Right ventricle myocardium superior (tissue), 1 donor: ENCODE data around the gene RAET1L. TPM values are rescaled to one million over a fixed set of nuclear protein-coding genes. Genes with fewer than 3 reads are reported as not detected.
"Not testable (repeated sequence)": the region's sequence is repeated elsewhere in the genome, so short reads cannot be mapped to it uniquely, and the experiment has no call there.

Source experiments
- ATAC-seq: fragments of 200-7000 bp; cut with Tn5 transposase; one replicate; pipeline ENCODE4 v1.9.1; 2020; ENCODE audit warnings: mild to moderate bottlenecking; ENCODE audit not compliant: poor library complexity
- DNase-seq: peaks from one replicate; pipeline ENCODE4 v3.0.0-alpha.2; 2020
- intact Hi-C: fragments of 100-400 bp; cut with DNase I; formaldehyde crosslinking; loops from one replicate; pipeline ENCODE4 v1.11.2; 2022
- long read RNA-seq: library from polyadenylated mRNA; unstranded; transcript quantifications from one replicate; pipeline ENCODE4 v2.0.0, GENCODE V29; 2021
- total RNA-seq: library from RNA; stranded (reverse); fragmentation: NEBNext Ultra II Directional; extraction: Animal tissue kit (Norgen Biotek cat#: 25700); gene quantifications from one replicate; pipeline ENCODE4 v1.2.1, GENCODE V29; 2021
- donor health status: DM: no; HTN: yes; CAD: no; lungs with severe emphysema.

Gene RAET1L, protein sequence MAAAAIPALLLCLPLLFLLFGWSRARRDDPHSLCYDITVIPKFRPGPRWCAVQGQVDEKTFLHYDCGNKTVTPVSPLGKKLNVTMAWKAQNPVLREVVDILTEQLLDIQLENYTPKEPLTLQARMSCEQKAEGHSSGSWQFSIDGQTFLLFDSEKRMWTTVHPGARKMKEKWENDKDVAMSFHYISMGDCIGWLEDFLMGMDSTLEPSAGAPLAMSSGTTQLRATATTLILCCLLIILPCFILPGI
- not detected for total RNA-seq
- long read RNA-seq, result 0 reads

DNA sequence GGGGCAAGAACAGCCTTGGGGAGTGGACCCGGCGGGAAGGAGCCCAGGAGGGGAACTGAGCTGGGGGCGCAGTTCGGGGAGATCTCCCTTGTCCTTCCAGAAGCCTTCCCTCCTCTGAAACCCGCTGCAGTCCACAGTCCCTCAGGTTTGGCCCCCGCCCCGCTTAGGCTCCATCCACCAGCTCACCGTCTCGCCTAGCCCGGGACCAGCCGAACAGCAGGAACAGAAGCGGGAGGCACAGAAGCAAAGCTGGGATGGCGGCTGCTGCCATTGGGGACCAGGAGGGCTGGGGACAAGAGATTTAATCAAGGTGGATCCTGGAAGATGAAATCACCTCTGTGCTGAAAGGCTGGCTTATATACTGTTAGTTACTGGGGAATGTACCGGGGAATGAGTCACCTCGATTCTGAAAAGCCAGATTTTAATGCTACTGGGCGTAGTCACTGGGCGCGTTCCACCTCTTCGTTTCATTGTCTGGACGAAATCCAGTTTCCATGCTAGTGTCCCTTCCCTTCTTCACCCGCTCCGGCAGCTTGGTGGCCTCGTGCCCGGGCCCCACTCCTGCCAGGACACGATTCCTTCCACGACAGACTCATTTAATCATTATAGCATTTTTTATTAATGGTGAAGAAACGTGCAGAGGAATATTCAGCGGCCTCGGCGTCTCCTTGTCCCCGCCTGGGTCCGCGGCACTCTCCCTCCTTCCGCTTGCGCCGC is at the start of gene RAET1L:
Gene RAET1L (minus strand): TSS at position 332 of the 717 bp plus-strand sequence. CDS start 61 bp downstream, at position 271.
- DNase-seq (peak; percentile 62), ATAC-seq (peak; percentile 44)
- intact Hi-C loops, result no loop called here

DNA sequence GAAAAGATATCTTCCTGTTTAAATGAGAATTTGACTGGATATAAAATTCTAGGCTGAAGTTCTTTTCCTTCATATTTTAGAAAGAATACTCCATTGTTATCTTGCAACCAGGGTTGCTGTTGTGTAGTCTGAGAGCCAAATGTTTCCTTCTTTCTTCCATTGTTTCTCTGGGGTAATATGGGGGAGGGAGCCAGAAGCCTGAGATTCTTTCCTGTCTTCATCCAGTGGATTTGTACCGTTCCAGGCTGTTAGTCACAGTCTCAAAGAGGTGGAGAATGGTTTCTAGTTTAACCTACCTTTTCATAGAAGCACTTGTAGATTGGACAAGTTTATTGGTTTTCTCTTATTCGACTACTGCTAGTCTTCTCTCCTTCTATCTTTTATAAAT is 49.7 kb upstream of the RAET1L start:
- intact Hi-C loops, result no loop called here
- no peak for DNase-seq

DNA sequence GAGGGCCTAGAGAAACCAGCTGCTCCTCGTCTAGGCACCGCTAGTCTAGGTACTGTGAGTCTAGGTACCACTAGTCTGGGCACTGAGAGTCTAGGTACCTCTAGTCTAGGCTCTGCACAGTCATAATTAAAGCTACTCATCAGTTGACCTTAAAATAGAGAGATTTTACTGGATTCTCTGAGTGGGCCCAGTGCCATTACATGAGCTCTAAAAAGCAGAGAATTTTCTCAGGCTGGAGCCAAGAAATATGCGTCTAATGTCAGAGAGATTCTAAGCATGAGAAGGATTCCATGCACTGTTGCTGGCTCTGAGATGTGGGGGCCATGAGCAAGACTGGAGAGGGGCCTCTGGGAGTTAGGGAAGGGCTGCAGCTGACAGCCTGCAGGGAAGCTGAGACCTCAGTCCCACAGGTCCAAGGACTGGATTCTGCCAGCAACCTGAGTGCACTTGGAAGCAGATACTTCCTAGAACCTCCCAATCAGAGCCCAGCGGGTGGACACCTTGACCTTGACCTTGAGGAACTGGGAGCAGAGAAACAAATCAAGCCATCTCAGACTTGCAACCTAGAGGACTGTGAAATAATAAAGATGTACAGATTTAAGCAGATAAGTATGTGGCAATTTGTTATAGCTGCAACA is 49.2 kb upstream of the RAET1L start:
- DNase-seq, intact Hi-C loops, ATAC-seq: not testable (repeated sequence)

More for the DNA sequence above, 49.7 kb upstream of the RAET1L start:
- ATAC-seq, result no peak

DNA sequence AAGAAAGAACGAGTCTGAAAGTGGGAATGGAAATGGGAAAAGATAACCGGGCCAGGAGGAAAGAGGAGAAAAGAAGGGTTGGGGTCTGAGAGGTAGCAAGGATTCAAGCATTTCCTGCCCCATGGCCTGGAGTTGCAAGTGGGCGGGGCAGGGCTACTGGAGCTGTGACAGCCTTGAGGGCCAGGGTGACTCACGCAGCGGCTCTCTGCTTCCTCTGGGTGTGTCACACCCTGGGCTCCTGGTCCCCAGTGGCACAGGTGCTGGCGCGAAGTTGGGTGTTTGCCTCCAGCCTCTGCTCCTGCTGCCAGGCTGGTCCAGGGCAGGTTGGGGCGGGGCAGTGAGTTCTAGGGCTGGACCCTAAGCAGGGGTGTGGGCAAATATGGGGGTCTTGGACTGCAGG is 46.9 kb upstream of the RAET1L start:
- peak; percentile 59 for DNase-seq
- ATAC-seq, result no peak
- intact Hi-C loops, result no loop called here

DNA sequence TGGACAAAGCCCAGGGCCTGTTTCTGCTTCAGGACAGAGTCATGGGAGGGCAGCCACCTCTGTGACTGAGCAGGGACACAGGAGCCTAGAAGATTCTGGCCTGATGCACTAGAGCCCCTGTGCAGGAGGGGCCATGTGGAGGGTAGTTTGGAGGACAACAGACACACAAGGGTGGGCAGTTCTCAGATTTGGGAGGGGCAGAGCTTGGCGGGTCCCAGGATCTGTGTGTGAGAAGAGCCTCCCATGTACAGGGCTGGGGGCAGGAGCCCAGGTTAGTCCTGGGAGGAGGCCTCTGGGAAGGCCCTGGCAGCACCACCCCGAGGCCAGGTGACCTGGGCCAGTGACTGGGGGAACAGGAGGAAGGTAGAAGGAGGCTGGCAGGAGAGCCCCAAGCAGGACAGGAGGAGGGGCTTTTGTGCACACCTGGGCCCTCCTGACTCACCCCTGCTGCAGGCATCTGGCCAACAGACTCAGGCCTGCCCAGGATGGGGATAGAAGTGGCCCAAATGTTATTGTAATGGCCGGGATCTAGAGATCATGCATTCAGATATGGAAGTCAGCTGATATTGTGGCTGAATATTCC is 45.0 kb upstream of the RAET1L start:
- DNase-seq, result no peak
- intact Hi-C loops, result no loop called here
- no peak for ATAC-seq

DNA sequence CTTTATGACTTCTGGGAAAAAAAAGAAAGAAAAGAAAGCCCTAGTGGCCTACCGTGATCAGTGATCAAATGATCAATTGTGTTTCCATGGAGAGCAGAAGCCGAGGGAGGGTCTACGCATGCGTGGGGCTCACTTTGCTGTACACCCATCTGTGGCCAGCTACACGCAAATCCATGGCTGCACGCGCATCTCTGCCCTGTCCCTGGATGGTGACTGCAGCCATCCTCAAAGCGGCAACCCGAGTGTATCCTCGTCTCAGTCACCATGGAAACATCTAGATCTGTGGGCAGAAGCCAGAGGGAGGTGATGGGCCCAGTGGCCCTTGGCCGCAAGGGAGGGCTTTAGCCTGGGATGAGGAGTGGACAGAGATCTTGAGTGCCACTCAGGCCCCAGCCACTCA is 44.4 kb upstream of the RAET1L start:
- intact Hi-C loops, result no loop called here
- no peak for DNase-seq
- ATAC-seq, result no peak

DNA sequence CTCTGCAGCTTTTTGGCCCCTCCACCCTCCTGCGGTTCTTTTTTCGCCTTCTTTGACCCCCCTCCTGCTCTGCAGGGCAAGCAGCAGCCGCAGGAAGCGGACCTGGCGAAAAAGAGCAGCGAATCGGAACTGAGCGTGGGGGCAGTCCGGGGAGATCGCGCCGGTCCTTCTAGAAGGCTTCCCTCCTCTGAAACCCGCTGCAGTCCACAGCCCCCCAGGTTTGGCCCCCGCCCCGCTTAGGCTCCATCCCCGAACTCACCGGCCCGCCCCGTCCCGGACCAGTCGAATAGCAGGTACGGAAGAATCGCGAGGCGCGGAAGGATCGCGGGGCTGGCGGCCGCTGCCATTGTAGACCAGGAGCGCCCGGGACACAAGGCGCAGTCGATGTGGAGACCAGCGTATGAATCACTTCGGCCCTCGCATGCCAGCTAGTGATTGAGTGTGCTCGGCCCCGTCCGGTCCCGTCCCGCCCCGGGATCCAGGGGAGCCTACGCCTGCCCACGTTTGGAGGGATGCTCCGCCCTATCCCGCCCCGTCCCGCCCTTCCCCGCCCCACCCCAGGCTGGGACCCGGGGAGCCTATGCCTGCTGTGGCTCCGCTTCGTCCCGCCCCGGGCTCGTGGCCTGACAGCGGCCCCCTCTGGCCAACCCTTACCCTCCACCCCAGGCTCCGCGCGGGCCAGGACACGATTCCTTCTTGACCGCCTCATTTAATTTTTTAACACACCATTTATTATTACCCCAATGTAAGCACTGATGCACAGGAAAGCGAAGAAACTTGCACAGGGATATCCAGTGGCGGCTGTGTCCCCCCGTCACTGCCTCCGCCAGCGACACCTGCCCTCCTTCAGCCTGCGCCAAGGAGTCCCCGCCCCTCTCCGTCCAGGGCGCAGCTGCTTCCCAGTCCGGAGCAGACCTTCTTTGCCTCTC is 43.7 kb upstream of the RAET1L start, which contains the start of gene ULBP3:
Gene ULBP3 (minus strand): TSS at position 402 of the 929 bp plus-strand sequence. CDS start 55 bp downstream, at position 347.
- DNase-seq (peak; percentile 92), ATAC-seq (peak; percentile 96)
- intact Hi-C loops, result no loop called here

DNA sequence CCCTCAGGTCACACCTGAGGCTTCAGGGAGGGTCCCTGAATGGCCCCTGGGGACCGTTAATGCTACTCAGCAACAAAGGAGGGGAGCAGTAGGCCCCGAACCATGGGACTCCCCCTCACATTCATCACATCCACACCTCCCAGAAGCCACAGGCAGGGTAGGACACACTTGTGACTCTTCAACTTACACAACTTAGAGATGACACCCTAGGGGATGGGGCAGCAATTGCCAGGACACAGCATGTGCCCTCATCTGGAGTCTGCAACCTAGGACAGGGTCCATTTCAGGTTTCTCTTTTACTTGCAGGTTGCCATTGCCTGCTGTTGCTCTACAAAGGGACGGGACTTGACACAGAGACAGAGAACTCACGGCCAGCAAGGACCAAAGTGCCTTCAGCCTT is 42.8 kb upstream of the RAET1L start:
- intact Hi-C loops, result no loop called here
- no peak for DNase-seq
- no peak for ATAC-seq

DNA sequence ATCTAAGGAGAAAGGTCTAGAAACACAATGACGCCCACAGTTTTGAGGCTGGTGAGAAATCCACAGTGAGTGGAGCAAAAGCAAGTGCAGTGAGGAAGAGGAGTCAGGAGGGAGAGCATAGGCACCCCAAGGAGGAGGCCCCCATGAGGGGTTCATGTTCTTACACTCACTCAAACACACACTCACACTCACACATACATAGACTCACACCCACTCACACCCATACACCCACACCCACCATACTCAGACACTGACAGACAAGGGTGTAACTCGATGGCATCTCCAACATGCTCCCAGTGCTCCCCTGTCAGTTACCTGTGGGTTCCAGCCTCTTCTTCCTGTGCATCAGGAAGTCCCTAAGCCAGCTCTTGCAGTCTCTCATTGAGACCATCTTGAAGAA is 39.8 kb upstream of the RAET1L start:
- no peak for ATAC-seq
- no peak for DNase-seq
- intact Hi-C loops, result no loop called here

DNA sequence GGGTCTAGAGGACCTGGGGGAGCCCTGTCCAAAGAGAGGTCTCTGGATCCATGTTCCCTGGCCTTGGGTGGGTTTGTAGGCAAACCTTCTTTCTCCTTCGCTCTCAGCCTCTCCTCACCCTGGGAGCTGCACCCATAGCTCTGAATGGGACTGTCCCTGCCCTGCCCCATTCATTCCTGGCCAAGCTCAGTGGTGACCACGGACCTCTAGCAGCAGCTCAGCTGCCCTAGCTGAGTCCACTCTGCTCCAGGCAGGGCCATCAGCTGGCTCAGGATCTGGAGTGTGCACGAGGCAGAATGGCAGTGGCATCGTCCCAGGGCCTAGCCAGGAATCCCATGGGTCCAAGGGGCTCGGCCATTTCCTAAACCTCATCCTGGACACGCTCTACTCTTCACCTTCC is 38.3 kb upstream of the RAET1L start:
- DNase-seq (no peak), ATAC-seq (no peak)
- intact Hi-C loops, result no loop called here

DNA sequence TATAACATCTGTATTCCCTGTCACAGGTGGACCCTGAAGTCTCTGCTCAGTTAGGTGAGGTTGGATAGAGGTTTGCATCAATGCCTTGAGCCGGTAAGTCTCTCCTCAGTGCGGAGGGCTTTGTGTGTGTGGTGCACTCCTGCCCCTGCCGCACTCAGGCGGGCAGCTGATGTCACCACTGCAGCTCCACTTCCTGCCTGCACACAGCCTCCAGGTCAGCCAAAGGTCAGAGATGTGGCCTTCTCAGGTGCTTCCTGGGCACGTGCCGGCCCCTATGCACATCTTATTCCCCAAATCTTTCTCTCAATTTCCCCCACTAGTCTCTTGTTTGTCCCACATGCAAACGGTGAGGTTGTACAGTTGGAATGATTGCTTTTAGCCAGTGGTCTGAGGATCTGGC is 34.6 kb upstream of the RAET1L start:
- ATAC-seq, intact Hi-C loops, DNase-seq: not testable (repeated sequence)

DNA sequence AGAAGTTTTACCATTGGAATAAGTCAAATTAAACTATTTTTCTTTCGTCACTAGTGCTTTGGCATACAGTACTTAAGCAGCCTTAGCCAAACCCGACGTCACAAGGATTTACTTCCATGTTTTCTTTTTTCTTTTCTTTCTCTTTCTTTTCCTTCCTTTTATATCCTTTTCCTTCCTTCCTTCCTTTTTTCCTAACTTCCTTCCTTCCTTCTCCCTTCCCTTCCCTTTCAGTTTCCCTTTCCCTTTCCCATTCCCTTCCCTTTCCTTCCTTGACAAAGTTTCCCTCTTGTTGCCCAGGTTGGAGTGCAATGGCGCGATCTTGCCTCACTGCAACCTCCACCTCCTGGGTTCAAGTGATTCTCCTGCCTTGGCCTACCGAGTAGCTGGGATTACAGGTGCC is 33.7 kb upstream of the RAET1L start:
- ATAC-seq (no peak), DNase-seq (no peak)
- intact Hi-C loops, result no loop called here

DNA sequence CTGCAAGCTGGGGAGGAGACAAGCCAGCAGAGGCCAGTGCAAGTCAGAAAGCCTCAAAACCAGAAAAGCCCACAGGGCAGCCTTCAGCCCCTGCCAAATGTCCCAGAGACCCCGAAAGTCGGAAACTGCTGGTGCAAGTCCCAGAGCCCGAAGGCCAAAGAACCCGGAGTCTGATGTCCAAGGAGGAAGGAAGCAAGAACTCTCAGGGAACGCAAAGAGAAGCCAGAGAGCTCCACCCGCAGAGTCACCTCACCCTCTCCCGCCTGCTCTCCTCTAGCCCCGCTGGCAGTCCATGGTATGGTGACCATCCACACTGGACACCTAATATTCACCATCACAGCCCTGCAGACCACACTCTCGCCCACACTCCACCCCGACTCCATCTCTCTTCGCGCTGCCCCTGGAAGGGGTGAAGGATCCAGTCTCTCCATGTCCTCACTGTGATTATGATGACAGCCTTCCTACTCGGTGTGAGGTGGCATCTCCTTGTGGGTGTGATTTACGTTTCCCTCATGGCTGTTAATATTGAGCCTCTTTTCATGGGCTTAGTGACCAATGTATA is 33.0 kb upstream of the RAET1L start:
- DNase-seq (no peak), ATAC-seq (no peak)
- intact Hi-C loops, result no loop called here

DNA sequence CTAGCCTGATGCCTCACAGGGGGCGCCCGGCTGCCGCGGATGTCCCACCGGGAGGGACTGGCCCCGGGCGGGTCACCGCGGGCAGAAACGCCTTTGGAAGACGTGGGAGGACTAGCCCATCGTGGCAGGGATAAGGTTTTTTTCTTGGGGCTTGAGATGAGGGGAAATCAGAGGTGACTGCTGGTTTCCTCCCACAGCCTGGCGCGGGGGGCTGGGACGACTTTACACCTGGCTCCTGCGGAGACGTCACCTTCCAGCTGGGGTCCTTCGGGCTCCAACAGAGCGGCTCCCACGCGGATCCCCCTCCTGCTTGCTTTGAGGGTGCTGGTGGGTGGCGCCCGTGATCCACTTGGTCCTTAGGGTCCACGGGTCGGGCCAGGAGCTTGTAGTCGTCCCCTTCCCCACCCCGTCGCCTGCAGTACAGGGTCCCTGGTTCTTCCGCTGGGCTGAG is 32.2 kb upstream of the RAET1L start:
- intact Hi-C loops, result no loop called here
- ATAC-seq, result no peak

DNA sequence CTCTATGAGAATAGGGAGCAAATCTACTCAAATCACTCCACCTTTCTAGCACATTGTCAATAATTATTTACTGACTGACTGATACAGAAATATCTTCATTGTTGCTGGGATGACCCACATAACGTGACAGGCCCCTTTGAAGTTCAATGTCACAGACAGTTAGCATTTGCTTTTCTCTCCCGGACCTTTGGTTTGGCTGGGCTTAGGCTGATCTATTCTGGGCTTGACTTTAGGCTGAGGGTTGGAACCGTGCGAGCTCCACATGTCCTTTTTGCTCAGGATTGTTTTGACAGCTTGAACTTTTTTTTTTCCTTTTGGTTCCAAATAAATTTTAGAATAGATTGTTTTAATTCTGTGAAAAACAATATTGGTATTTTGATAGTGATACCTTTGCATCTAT is 31.6 kb upstream of the RAET1L start:
- ATAC-seq (no peak), DNase-seq (no peak)
- intact Hi-C loops, result no loop called here

More for the DNA sequence above, 32.2 kb upstream of the RAET1L start:
- DNase-seq, result no peak

DNA sequence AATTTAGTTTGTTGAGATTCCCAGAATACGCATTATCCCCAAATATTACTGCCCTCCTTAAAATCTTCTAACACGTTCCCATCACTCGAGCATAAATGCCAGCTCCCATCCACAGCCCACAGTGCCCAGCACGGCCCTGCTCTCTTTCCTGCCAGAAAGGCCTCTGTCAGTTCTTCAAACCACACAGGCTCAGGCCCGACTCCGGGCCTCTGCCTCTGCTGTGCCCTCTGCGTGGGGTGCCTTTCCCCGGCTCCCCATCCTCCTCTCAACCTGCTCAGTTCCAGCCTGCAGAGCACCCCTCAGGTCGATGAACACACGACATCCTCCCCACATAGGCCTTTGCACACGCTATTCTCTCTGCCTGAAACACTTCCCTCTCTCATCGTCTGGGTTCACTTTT is 30.8 kb upstream of the RAET1L start:
- intact Hi-C loops, result no loop called here
- no peak for DNase-seq
- ATAC-seq, result no peak

DNA sequence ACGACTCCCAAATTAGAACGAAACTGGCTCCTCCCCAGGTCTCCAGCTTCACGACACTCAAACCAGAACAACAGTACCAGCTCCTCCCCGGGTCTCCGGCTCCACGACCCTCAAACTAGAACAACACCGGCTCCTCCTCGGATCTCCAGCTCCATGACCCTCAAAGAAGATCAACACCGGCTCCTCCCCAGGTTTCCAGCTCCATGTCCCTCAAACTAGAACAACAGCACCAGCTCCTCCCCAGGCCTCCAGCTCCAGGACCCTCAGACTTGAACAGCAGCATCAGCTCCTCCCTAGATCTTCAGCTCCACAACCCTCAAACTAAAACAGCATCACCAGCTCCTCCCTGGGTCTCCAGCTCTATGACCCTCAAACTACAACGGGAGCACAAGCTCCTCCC is 29.8 kb upstream of the RAET1L start:
- intact Hi-C loops, result no loop called here
- no peak for DNase-seq
- no peak for ATAC-seq

DNA sequence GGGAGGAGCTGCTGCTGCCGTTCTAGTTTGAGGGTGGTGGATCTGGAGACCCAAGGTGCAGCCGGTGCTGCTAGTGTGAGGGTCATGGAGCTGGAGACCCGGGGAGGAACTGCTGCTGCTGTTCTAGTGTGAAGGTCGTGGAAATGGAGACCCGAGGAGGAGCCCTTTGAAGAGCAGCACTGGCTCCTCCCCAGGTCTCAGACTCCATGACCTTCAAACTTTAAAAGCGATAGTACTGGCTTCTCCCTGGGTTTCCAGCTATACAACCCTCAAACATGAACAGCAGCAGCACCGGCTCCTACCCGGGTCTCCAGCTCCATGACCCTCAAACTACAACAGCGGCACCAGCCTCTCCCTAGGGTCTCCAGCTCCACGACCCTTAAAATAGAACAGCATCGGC is 28.1 kb upstream of the RAET1L start:
- intact Hi-C loops, result no loop called here
- ATAC-seq, result no peak
- DNase-seq, result no peak
